A673 (cell line): ENCODE data around the gene C9orf78. TPM values are rescaled to one million over a fixed set of nuclear protein-coding genes. Genes with fewer than 3 reads are reported as not detected.

ENCODE experiments used
- BruUV-seq: library from RNA; stranded (reverse); fragments of 400-500 nt; replicated peaks from 2 replicates; lab custom pipeline; 2021; lab: Mats Ljungman, UMichigan
- CTCF ChIA-PET: fragments of 300-600 bp; sonication (Branson Sonifier 250); formaldehyde crosslinking; loops from one replicate; lab custom pipeline; 2022; ENCODE audit warnings: antibody characterized with exemption; lab: Charles Lee
- POLR2A ChIA-PET: fragments of 300-600 bp; sonication (Branson Sonifier 250); formaldehyde crosslinking; loops from one replicate; lab custom pipeline; 2022; ENCODE audit warnings: antibody characterized with exemption; ENCODE audit not compliant: low non-redundant PET; lab: Charles Lee
- DNase-seq: peaks from one replicate; pipeline ENCODE4 v3.0.0-alpha.2; 2015; ENCODE audit warnings: low spot score
- H3K27ac ChIP-seq: fragments of 200-600 bp; sonication (generic); 2 replicates; pipeline ENCODE4 v1.5.1; 2016; ENCODE audit warnings: mixed run types, low read depth, mild to moderate bottlenecking, mixed read lengths, antibody characterized with exemption, low read length; ENCODE audit not compliant: poor library complexity, severe bottlenecking
- H3K27me3 ChIP-seq: fragments of 200-600 bp; sonication (generic); replicated peaks from 2 replicates; pipeline ENCODE4 v1.6.1; 2017; ENCODE audit warnings: mixed run types, low read depth, mild to moderate bottlenecking, mixed read lengths, antibody characterized with exemption, low read length; ENCODE audit not compliant: insufficient read depth, poor library complexity
- H3K36me3 ChIP-seq: fragments of 200-600 bp; sonication (generic); 2 replicates; pipeline ENCODE4 v1.6.1; 2016; ENCODE audit warnings: mixed run types, mild to moderate bottlenecking, mixed read lengths, antibody characterized with exemption, low read length; ENCODE audit not compliant: insufficient read depth, poor library complexity, severe bottlenecking
- H3K4me1 ChIP-seq: fragments of 200-600 bp; sonication (generic); 2 replicates; pipeline ENCODE4 v1.6.1; 2017; ENCODE audit warnings: mixed run types, mild to moderate bottlenecking, mixed read lengths, antibody characterized with exemption, low read length; ENCODE audit not compliant: insufficient read depth, poor library complexity, severe bottlenecking
- H3K4me3 ChIP-seq: fragments of 200-600 bp; sonication (generic); 2 replicates; pipeline ENCODE4 v1.5.1; 2016; ENCODE audit warnings: low read depth, mixed run types, mild to moderate bottlenecking, mixed read lengths, low read length; ENCODE audit not compliant: poor library complexity, severe bottlenecking
- H3K9me3 ChIP-seq: fragments of 200-600 bp; sonication (generic); 2 replicates; pipeline ENCODE4 v1.6.1; 2016; ENCODE audit warnings: mixed run types, low read depth, mild to moderate bottlenecking, mixed read lengths, antibody characterized with exemption, low read length; ENCODE audit not compliant: poor library complexity, severe bottlenecking
- EZH2 ChIP-seq: fragments of 200-600 bp; sonication (generic); IDR thresholded peaks from 2 replicates; pipeline ENCODE4 v1.6.1; 2017; ENCODE audit warnings: borderline replicate concordance, low read depth, mild to moderate bottlenecking, mixed read lengths, antibody characterized with exemption, low read length; ENCODE audit not compliant: poor library complexity, severe bottlenecking
- intact Hi-C: fragments of 100-400 bp; cut with micrococcal nuclease; formaldehyde crosslinking; loops from one replicate; pipeline ENCODE4 v1.10.0; 2022; ENCODE audit not compliant: unreplicated experiment
- total RNA-seq: library from RNA; stranded (reverse); gene quantifications from 2 replicates; pipeline ENCODE4 v1.2.3, GENCODE V29; 2021
- TF ChIP-seq, protein P1 (sequence below): fragments of 300-800, 200-600 bp; sonication (generic); conservative IDR thresholded peaks from 2 replicates; pipeline ENCODE4 v1.5.1; 2017; ENCODE audit warnings: low read depth, mild to moderate bottlenecking, antibody characterized with exemption, low read length, moderate library complexity, mixed read lengths

C9orf78 gene
- total RNA-seq, 1 experiment from 2014 or later = 60.4 TPM

GRCh38 chr9:129783516-129784361 lies 51.3 kb downstream of the C9orf78 start:
- TF ChIP-seq EZH2 = no peak
- TF ChIP-seq, protein P1, sequence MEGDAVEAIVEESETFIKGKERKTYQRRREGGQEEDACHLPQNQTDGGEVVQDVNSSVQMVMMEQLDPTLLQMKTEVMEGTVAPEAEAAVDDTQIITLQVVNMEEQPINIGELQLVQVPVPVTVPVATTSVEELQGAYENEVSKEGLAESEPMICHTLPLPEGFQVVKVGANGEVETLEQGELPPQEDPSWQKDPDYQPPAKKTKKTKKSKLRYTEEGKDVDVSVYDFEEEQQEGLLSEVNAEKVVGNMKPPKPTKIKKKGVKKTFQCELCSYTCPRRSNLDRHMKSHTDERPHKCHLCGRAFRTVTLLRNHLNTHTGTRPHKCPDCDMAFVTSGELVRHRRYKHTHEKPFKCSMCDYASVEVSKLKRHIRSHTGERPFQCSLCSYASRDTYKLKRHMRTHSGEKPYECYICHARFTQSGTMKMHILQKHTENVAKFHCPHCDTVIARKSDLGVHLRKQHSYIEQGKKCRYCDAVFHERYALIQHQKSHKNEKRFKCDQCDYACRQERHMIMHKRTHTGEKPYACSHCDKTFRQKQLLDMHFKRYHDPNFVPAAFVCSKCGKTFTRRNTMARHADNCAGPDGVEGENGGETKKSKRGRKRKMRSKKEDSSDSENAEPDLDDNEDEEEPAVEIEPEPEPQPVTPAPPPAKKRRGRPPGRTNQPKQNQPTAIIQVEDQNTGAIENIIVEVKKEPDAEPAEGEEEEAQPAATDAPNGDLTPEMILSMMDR = peak; percentile 93
- POLR2A ChIA-PET = no interaction called here
- intact Hi-C loops = loop anchor here (1.0 to 5.0 kb wide), 2 partner anchors 46 to 141 kb away; partner anchors contain the start of gene ASB6
- CTCF ChIA-PET = interaction anchor here (0.6 to 0.7 kb wide), 6 partner anchors 20 to 1193 kb away, joined by 3 to 9 read pairs (median 4); no protein-coding TSS in a partner anchor
- no peaks in the 10 kb centered on the region for H3K36me3 ChIP-seq
- H3K9me3 ChIP-seq = no peaks in the 10 kb centered on the region
- no TSS peak for BruUV-seq
- DNase-seq = peak; percentile 87
- H3K27me3 ChIP-seq = peaks cover 8% of the 10 kb centered on the region
- no peak overlapping the region for H3K4me3 ChIP-seq
- H3K27ac ChIP-seq = no peak overlapping the region
- H3K4me1 ChIP-seq = no peaks in the 10 kb centered on the region

- BruUV-seq = no TSS peak
- POLR2A ChIA-PET = no interaction called here
- intact Hi-C loops = loop anchor here (5.0 kb wide), 1 partner anchor 140 kb away; the partner anchor contains the start of gene ASB6
Observed at GRCh38 chr9:129781981-129782380, 53.1 kb downstream of the C9orf78 start.

DNA sequence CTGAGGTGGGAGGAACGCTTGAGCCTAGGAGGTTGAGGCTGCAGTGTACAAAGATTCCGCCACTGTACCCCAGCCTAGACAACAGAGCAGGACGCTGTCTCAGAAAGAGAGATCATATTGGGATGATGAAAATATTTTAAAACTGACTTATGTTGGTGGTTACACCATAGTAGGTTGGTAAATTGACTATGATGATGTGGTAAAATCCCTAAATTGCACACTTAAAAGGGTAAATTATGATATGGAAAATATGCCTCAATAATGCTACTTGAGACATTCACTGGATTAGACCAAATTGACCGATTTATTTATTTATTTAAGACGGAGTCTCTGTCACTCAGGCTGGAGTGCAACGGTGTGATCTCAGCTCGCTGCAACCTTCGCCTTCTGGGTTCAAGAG lies 53.9 kb downstream of the C9orf78 start:
- no peak for DNase-seq
- no peak overlapping the region for H3K4me3 ChIP-seq
- ChIA-PET CTCF (interaction anchor here (0.8 kb wide), 1 partner anchor 44 kb away, joined by 5 read pairs; no protein-coding TSS in a partner anchor), POLR2A (no interaction called here)
- no TSS peak for BruUV-seq
- H3K27me3 ChIP-seq = no peaks in the 10 kb centered on the region
- TF ChIP-seq, protein P1 = no peak
- TF ChIP-seq EZH2 = no peak
- no peak overlapping the region for H3K27ac ChIP-seq
- H3K4me1 ChIP-seq = no peaks in the 10 kb centered on the region
- no peaks in the 10 kb centered on the region for H3K9me3 ChIP-seq
- no peaks in the 10 kb centered on the region for H3K36me3 ChIP-seq
- intact Hi-C loops = loop anchor here (5.0 kb wide), 1 partner anchor 139 kb away; the partner anchor contains the start of gene ASB6

More at GRCh38 chr9:129781981-129782380, 53.1 kb downstream of the C9orf78 start:
- H3K4me1 ChIP-seq = no peaks in the 10 kb centered on the region
- H3K36me3 ChIP-seq = no peaks in the 10 kb centered on the region
- H3K27ac ChIP-seq = no peak overlapping the region
- no peak overlapping the region for H3K4me3 ChIP-seq
- CTCF ChIA-PET = interaction anchor here (0.6 to 1.0 kb wide), 2 partner anchors 44 to 601 kb away, joined by 4 to 9 read pairs; no protein-coding TSS in a partner anchor
- no peaks in the 10 kb centered on the region for H3K9me3 ChIP-seq
- TF ChIP-seq, protein P1 = no peak
- TF ChIP-seq EZH2 = no peak
- no peak for DNase-seq
- no peaks in the 10 kb centered on the region for H3K27me3 ChIP-seq
